IMR-90 (cell line): ENCODE results near the gene GADL1. TPM values are rescaled to one million over a fixed set of nuclear protein-coding genes. Genes with fewer than 3 reads are reported as not detected.

ENCODE experiments used
- ATAC-seq: fragments of 200-7000 bp; cut with Tn5 transposase; 2 replicates; pipeline ENCODE4 v1.9.1; 2020; ENCODE audit warnings: low read depth, mild to moderate bottlenecking, moderate library complexity
- BruUV-seq: library from RNA; stranded (reverse); fragments of 400-500 nt; replicated peaks from 2 replicates; lab custom pipeline; 2021; lab: Mats Ljungman, UMichigan
- CTCF ChIA-PET: fragments of 300-600 bp; formaldehyde crosslinking; extraction: SDS; loops from one replicate; lab custom pipeline; 2021; ENCODE audit warnings: antibody characterized with exemption; lab: Yijun Ruan, JAX
- POLR2A ChIA-PET: fragments of 300-600 bp; sonication (Branson Sonifier 250); formaldehyde crosslinking; loops from one replicate; lab custom pipeline; 2022; ENCODE audit warnings: antibody characterized with exemption; ENCODE audit not compliant: unreplicated experiment; lab: Charles Lee
- DNase-seq: peaks from one replicate; pipeline ENCODE4 v3.0.0; 2013
- H2AFZ ChIP-seq: replicated peaks from 2 replicates; pipeline ENCODE3; 2013; ENCODE audit warnings: low read length, mild to moderate bottlenecking; ENCODE audit not compliant: poor library complexity
- H2AK5ac ChIP-seq: 2 replicates; pipeline ENCODE4 v1.6.1; 2013; ENCODE audit warnings: low read depth, low read length, inconsistent platforms
- H2AK9ac ChIP-seq: replicated peaks from 2 replicates; pipeline ENCODE3; 2013; ENCODE audit warnings: mild to moderate bottlenecking, low read depth, low read length, moderate library complexity; ENCODE audit not compliant: poor library complexity
- H2BK120ac ChIP-seq: 2 replicates; pipeline ENCODE4 v1.6.1; 2013; ENCODE audit warnings: low read depth, low read length, inconsistent platforms
- H2BK15ac ChIP-seq: 3 replicates; pipeline ENCODE4 v1.6.1; 2013; ENCODE audit warnings: low read depth, low read length, inconsistent platforms
- H2BK20ac ChIP-seq: 2 replicates; pipeline ENCODE4 v1.6.1; 2013; ENCODE audit warnings: low read depth, mild to moderate bottlenecking, inconsistent platforms, low read length, moderate library complexity
- H2BK5ac ChIP-seq: 2 replicates; pipeline ENCODE4 v1.6.1; 2013; ENCODE audit warnings: mild to moderate bottlenecking, low read depth, low read length, inconsistent platforms; ENCODE audit not compliant: poor library complexity, severe bottlenecking
- H3K14ac ChIP-seq: replicated peaks from 2 replicates; pipeline ENCODE4 v1.6.1; 2013; ENCODE audit warnings: low read depth, low read length, inconsistent platforms
- H3K18ac ChIP-seq: 2 replicates; pipeline ENCODE4 v1.6.1; 2013; ENCODE audit warnings: low read depth, low read length, control low read depth
- H3K23ac ChIP-seq: 2 replicates; pipeline ENCODE4 v1.6.1; 2013; ENCODE audit warnings: low read depth, low read length, inconsistent platforms
- H3K27ac ChIP-seq: 2 replicates; pipeline ENCODE4 v1.5.1; 2013; ENCODE audit warnings: mild to moderate bottlenecking, control low read depth, low read length; ENCODE audit not compliant: insufficient read depth
- H3K27me3 ChIP-seq: 2 replicates; pipeline ENCODE4 v1.6.1; 2013; ENCODE audit warnings: low read length; ENCODE audit not compliant: control insufficient read depth, insufficient read depth
- H3K36me3 ChIP-seq: 2 replicates; pipeline ENCODE4 v1.6.1; 2013; ENCODE audit warnings: low read length, mixed read lengths; ENCODE audit not compliant: control insufficient read depth, insufficient read depth
- H3K4ac ChIP-seq: 2 replicates; pipeline ENCODE4 v1.6.1; 2013; ENCODE audit warnings: low read depth, low read length, inconsistent platforms
- H3K4me1 ChIP-seq: 2 replicates; pipeline ENCODE4 v1.6.1; 2013; ENCODE audit warnings: low read length, mixed read lengths; ENCODE audit not compliant: control insufficient read depth, insufficient read depth
- H3K4me2 ChIP-seq: 2 replicates; pipeline ENCODE4 v1.6.1; 2013; ENCODE audit warnings: low read depth, mild to moderate bottlenecking, control low read depth, low read length, moderate library complexity
- H3K4me3 ChIP-seq: 2 replicates; pipeline ENCODE4 v1.5.1; 2013; ENCODE audit warnings: low read depth, mild to moderate bottlenecking, control low read depth, low read length, moderate library complexity; ENCODE audit not compliant: insufficient read depth
- H3K56ac ChIP-seq: 2 replicates; pipeline ENCODE4 v1.6.1; 2013; ENCODE audit warnings: low read length, inconsistent platforms; ENCODE audit not compliant: insufficient read depth; ENCODE audit errors: extremely low read depth
- H3K79me1 ChIP-seq, 2 experiments: 2 replicates each; pipeline ENCODE4 v1.6.1; 2013; ENCODE audit warnings: low read length in 2 of 2, inconsistent platforms in 1 of 2, low read depth in 1 of 2
- H3K9ac ChIP-seq: 2 replicates; pipeline ENCODE4 v1.6.1; 2013; ENCODE audit warnings: low read depth, low read length, control low read depth
- H3K9me1 ChIP-seq: 2 replicates; pipeline ENCODE4 v1.6.1; 2013; ENCODE audit warnings: low read length, inconsistent platforms; ENCODE audit not compliant: insufficient read depth
- H3K9me3 ChIP-seq: 2 replicates; pipeline ENCODE4 v1.6.1; 2013; ENCODE audit warnings: low read length; ENCODE audit not compliant: control insufficient read depth, insufficient read depth
- H4K20me1 ChIP-seq: 2 replicates; pipeline ENCODE4 v1.6.1; 2013; ENCODE audit warnings: low read length, inconsistent platforms; ENCODE audit not compliant: insufficient read depth
- H4K5ac ChIP-seq: 2 replicates; pipeline ENCODE4 v1.6.1; 2013; ENCODE audit warnings: mild to moderate bottlenecking, low read depth, low read length, control low read depth
- H4K8ac ChIP-seq, 2 experiments: 2 replicates each; pipeline ENCODE4 v1.6.1; 2013; ENCODE audit warnings: low read depth in 2 of 2, low read length in 2 of 2, control low read depth in 1 of 2, inconsistent platforms in 1 of 2
- H4K91ac ChIP-seq: 2 replicates; pipeline ENCODE4 v1.6.1; 2013; ENCODE audit warnings: low read depth, low read length, inconsistent platforms; ENCODE audit not compliant: insufficient read depth
- BHLHE40 ChIP-seq: fragments of 150-350 bp; IDR thresholded peaks from 2 replicates; pipeline ENCODE4 v1.6.1; 2016; ENCODE audit warnings: mild to moderate bottlenecking, low read depth, low read length
- CEBPB ChIP-seq: IDR thresholded peaks from 2 replicates; pipeline ENCODE4 v1.6.1; 2012; ENCODE audit warnings: low read depth, low read length, improper control_type of control experiment
- CHD1 ChIP-seq: IDR thresholded peaks from 2 replicates; pipeline ENCODE4 v1.6.1; 2012; ENCODE audit warnings: low read depth, low read length, improper control_type of control experiment
- CTCF ChIP-seq: conservative IDR thresholded peaks from 2 replicates; pipeline ENCODE4 v1.5.1; 2012; ENCODE audit warnings: mild to moderate bottlenecking, low read depth, low read length, improper control_type of control experiment
- MAFK ChIP-seq: IDR thresholded peaks from 2 replicates; pipeline ENCODE4 v1.6.1; 2012; ENCODE audit warnings: low read depth, low read length, improper control_type of control experiment
- MXI1 ChIP-seq: IDR thresholded peaks from 2 replicates; pipeline ENCODE4 v1.6.1; 2012; ENCODE audit warnings: low read depth, mild to moderate bottlenecking, low read length, moderate library complexity, borderline replicate concordance
- POLR2A ChIP-seq: IDR thresholded peaks from 2 replicates; pipeline ENCODE4 v1.6.1; 2012; ENCODE audit warnings: mild to moderate bottlenecking, low read depth, low read length
- RAD21 ChIP-seq: IDR thresholded peaks from 2 replicates; pipeline ENCODE4 v1.6.1; 2012; ENCODE audit warnings: low read length, improper control_type of control experiment
- RCOR1 ChIP-seq: IDR thresholded peaks from 2 replicates; pipeline ENCODE4 v1.6.1; 2012; ENCODE audit warnings: mild to moderate bottlenecking, low read length, improper control_type of control experiment; ENCODE audit not compliant: insufficient replicate concordance
- RFX5 ChIP-seq: IDR thresholded peaks from 2 replicates; pipeline ENCODE4 v1.8.0; 2012; ENCODE audit warnings: low read depth, mild to moderate bottlenecking, low read length, moderate library complexity
- SMC3 ChIP-seq: fragments of 150-350 bp; IDR thresholded peaks from 2 replicates; pipeline ENCODE4 v1.6.1; 2016; ENCODE audit warnings: low read depth, mild to moderate bottlenecking, antibody characterized with exemption, low read length, moderate library complexity
- WGBS, 2 experiments: methylation state at CpG; one replicate each; pipeline versions ENCODE4 v1.1.5 to v1.1.7; 2013; ENCODE audit warnings: missing lambda C conversion rate in 2 of 2; ENCODE audit not compliant: insufficient read length in 1 of 2; ENCODE audit errors: extremely low coverage in 2 of 2; 5-methylcytosine and 5-hydroxymethylcytosine counted together
- dilution Hi-C: fragments of 300-500 bp; cut with HindIII; formaldehyde crosslinking; loops from one replicate; pipeline ENCODE4 v1.14.3; 2018; ENCODE audit warnings: low sequenced_read_pairs; ENCODE audit not compliant: unreplicated experiment
- in situ Hi-C: fragments of 300-500 bp; cut with MboI; formaldehyde crosslinking; loops from 3 replicates; pipeline ENCODE4 v1.14.3; 2019; ENCODE audit warnings: low sequenced_read_pairs, inconsistent platforms, mixed read lengths
- intact Hi-C: fragments of 100-400 bp; cut with micrococcal nuclease; formaldehyde crosslinking; loops from 2 replicates; pipeline ENCODE4 v1.10.0; 2022
- polyA plus RNA-seq, 3 experiments: library from polyadenylated mRNA; depleted of rRNA; stranded (reverse); fragments of >200 nt; gene quantifications; 2 replicates each; pipeline ENCODE4 v1.2.3, GENCODE V29; 2012; ENCODE audit warnings: low replicate concordance in 1 of 3
- total RNA-seq: library from RNA; depleted of rRNA; stranded (reverse); fragments of >200 nt; gene quantifications from 2 replicates; pipeline ENCODE4 v1.2.3, GENCODE V29; 2012
- TF ChIP-seq, protein P1 (sequence below): fragments of 150-350 bp; IDR thresholded peaks from 2 replicates; pipeline ENCODE4 v1.6.1; 2017; ENCODE audit warnings: mild to moderate bottlenecking, antibody characterized with exemption, low read length, low read depth

The GADL1 gene
- total and polyA plus RNA-seq, 2 of the 4 experiments (the other 2 are of a cell fraction) = not detected

DNA sequence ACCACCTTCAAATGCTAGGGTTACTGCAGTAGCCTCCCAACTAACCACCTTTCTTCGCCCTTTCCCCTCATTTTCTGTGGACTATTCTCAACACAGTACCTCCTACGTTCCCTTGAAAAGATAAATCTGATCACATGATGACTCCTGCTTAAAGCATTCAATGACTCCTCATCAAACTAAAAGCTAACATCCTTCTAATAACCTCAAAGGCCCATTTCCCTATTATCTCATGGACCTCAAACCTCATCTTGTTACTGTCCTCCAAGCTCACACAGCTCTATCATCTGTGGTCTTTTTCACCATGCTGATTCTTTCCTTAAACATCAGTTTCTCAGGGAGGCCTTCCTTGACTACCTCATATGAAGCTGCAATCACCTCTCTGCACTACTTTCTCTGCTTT lies 29.6 kb downstream of the GADL1 start:
- Histone ChIP-seq H3K23ac (no peak overlapping the region), H3K27me3 (peaks cover 5% of the 10 kb centered on the region), H2BK20ac (no peak overlapping the region), H3K14ac (no peak overlapping the region), H3K36me3 (no peaks in the 10 kb centered on the region), H2BK15ac (no peak overlapping the region), H3K4me2 (no peak overlapping the region), H3K4me1 (no peaks in the 10 kb centered on the region), H3K79me1 (no peaks in the 10 kb centered on the region), H2AFZ (no peak overlapping the region), H4K5ac (no peak overlapping the region), H4K20me1 (no peaks in the 10 kb centered on the region), H2BK5ac (no peak overlapping the region), H3K27ac (no peak overlapping the region), H4K8ac (no peak overlapping the region), H3K56ac (no peak overlapping the region), H3K18ac (no peak overlapping the region), H3K9me1 (no peaks in the 10 kb centered on the region), H3K4me3 (no peak overlapping the region), H3K9ac (no peak overlapping the region), H3K4ac (no peak overlapping the region), H2AK5ac (no peak overlapping the region), H3K9me3 (no peaks in the 10 kb centered on the region), H4K91ac (no peak overlapping the region), H2AK9ac (no peak overlapping the region), H2BK120ac (no peak overlapping the region)
- intact Hi-C loops = no loop called here
- ChIA-PET POLR2A (no interaction called here), CTCF (no interaction called here)
- no TSS peak for BruUV-seq
- DNase-seq = no peak
- in situ Hi-C loops = no loop called here
- ATAC-seq = no peak
- dilution Hi-C loops = no loop called here
- no peak for TF ChIP-seq RFX5
- no peak for TF ChIP-seq POLR2A
- TF ChIP-seq SMC3 = no peak
- TF ChIP-seq CHD1 = no peak
- TF ChIP-seq BHLHE40 = no peak
- TF ChIP-seq RCOR1 = no peak
- TF ChIP-seq CTCF = no peak
- no peak for TF ChIP-seq RAD21
- no peak for TF ChIP-seq MXI1
- no peak for TF ChIP-seq CEBPB
- TF ChIP-seq, protein P1, sequence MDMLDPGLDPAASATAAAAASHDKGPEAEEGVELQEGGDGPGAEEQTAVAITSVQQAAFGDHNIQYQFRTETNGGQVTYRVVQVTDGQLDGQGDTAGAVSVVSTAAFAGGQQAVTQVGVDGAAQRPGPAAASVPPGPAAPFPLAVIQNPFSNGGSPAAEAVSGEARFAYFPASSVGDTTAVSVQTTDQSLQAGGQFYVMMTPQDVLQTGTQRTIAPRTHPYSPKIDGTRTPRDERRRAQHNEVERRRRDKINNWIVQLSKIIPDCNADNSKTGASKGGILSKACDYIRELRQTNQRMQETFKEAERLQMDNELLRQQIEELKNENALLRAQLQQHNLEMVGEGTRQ = no peak
- TF ChIP-seq MAFK = no peak
- 63% methylated on average over 2 of the region's 2 CpGs; no CpG with 5 or more reads in 1 of the 2 experiments for WGBS, 2 experiments
